Activated CD4-positive, alpha-beta T cell treated with anti-CD3 and anti-CD28 coated beads, Interleukin-2, amount 50 U/mL, for 4 hours (primary cell): ENCODE data around the gene NPC2.
A peak's percentile ranks its signal among the peaks of the same experiment; 100 is the strongest.
"Not testable (repeated sequence)": the region's sequence is repeated elsewhere in the genome, so short reads cannot be mapped to it uniquely, and the experiment has no call there.

ENCODE experiments used
- DNase-seq, 2 experiments: peaks; one replicate each; pipeline ENCODE4 v3.0.0-alpha.2; 2020

The NPC2 gene

GRCh38 chr14:74464785-74465184 is 28.3 kb downstream of the NPC2 start:
- DNase-seq = no peak

GRCh38 chr14:74463697-74464096 is 29.4 kb downstream of the NPC2 start:
- DNase-seq = no peak

GRCh38 chr14:74462993-74463392 is 30.1 kb downstream of the NPC2 start:
- no peak for DNase-seq

GRCh38 chr14:74459976-74460375 is 33.1 kb downstream of the NPC2 start:
- DNase-seq = no peak

GRCh38 chr14:74459289-74459946 is 33.7 kb downstream of the NPC2 start:
- DNase-seq = peak; percentile 4 to 14

GRCh38 chr14:74457565-74457895 is 35.6 kb downstream of the NPC2 start:
- DNase-seq = no peak

- DNase-seq = no peak
These were observed 36.2 kb downstream of the NPC2 start for GRCh38 chr14:74456684-74457564.

GRCh38 chr14:74454397-74454796 is 38.7 kb downstream of the NPC2 start:
- not testable (repeated sequence) for DNase-seq

- no peak for DNase-seq
These were observed 48.2 kb downstream of the NPC2 start for GRCh38 chr14:74444866-74445265.

- DNase-seq = no peak
These were observed 50.3 kb downstream of the NPC2 start for GRCh38 chr14:74442757-74443156.

GRCh38 chr14:74441113-74441512 is 52.0 kb downstream of the NPC2 start:
- DNase-seq = no peak

- DNase-seq = no peak
These were observed 54.7 kb downstream of the NPC2 start for GRCh38 chr14:74438351-74438915.

GRCh38 chr14:74437496-74438053 is 55.5 kb downstream of the NPC2 start:
- DNase-seq = no peak

GRCh38 chr14:74434294-74434693 is 58.8 kb downstream of the NPC2 start:
- DNase-seq = no peak

- no peak for DNase-seq
These were observed 63.1 kb downstream of the NPC2 start for GRCh38 chr14:74429991-74430390.
